ENCODE results near the gene PIP4P1.
A peak's percentile ranks its signal among the peaks of the same experiment; 100 is the strongest.

DNA sequence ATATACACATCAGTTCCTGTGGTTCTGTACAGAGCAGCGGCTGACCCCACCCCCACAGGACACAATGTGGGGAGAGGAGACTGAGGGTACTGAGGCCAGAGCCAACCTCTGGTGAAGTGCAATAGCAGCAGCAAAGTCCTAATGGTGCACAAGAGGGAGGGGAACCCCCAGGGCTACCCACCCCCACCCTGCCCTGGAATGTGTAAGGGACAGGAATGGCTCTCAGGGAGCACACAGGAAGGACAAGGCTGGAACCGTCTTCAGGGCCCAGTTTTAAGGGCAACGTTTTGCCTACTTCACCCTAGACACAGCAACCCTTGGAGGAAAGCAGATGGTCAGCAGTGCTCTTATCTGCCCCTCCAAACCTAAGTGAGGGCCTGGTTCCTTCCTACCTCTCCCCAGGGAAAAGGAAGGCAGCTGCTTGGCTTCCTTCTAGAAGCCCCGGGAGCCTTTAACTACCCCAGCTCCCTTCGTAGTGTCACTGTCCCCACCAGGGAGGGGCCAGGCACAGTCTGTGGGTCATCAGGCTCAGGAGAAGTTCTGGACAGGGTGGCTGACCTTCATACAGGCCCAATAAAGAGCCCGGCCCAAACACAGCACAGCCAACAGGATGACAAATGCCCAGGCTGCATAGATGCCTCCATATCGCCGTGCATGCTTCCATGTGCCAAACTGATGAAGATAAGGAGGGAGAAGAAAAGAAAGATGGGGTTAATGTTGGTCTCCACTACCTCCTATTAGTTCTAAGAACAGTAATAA, 3.0 kb downstream of the PIP4P1 start:
- TF ChIP-seq, protein P1, sequence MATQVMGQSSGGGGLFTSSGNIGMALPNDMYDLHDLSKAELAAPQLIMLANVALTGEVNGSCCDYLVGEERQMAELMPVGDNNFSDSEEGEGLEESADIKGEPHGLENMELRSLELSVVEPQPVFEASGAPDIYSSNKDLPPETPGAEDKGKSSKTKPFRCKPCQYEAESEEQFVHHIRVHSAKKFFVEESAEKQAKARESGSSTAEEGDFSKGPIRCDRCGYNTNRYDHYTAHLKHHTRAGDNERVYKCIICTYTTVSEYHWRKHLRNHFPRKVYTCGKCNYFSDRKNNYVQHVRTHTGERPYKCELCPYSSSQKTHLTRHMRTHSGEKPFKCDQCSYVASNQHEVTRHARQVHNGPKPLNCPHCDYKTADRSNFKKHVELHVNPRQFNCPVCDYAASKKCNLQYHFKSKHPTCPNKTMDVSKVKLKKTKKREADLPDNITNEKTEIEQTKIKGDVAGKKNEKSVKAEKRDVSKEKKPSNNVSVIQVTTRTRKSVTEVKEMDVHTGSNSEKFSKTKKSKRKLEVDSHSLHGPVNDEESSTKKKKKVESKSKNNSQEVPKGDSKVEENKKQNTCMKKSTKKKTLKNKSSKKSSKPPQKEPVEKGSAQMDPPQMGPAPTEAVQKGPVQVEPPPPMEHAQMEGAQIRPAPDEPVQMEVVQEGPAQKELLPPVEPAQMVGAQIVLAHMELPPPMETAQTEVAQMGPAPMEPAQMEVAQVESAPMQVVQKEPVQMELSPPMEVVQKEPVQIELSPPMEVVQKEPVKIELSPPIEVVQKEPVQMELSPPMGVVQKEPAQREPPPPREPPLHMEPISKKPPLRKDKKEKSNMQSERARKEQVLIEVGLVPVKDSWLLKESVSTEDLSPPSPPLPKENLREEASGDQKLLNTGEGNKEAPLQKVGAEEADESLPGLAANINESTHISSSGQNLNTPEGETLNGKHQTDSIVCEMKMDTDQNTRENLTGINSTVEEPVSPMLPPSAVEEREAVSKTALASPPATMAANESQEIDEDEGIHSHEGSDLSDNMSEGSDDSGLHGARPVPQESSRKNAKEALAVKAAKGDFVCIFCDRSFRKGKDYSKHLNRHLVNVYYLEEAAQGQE (IDR thresholded peaks at IDR 0.05; ENCODE audit: unreplicated experiment): no peak
- 0 out of 2 replicates have a peak, but pooled peaks have one; percentile 28 for TF ChIP-seq POLR2AphosphoS5 (IDR thresholded peaks at IDR 0.05; ENCODE audit: low read depth)
- TF ChIP-seq, protein P2, sequence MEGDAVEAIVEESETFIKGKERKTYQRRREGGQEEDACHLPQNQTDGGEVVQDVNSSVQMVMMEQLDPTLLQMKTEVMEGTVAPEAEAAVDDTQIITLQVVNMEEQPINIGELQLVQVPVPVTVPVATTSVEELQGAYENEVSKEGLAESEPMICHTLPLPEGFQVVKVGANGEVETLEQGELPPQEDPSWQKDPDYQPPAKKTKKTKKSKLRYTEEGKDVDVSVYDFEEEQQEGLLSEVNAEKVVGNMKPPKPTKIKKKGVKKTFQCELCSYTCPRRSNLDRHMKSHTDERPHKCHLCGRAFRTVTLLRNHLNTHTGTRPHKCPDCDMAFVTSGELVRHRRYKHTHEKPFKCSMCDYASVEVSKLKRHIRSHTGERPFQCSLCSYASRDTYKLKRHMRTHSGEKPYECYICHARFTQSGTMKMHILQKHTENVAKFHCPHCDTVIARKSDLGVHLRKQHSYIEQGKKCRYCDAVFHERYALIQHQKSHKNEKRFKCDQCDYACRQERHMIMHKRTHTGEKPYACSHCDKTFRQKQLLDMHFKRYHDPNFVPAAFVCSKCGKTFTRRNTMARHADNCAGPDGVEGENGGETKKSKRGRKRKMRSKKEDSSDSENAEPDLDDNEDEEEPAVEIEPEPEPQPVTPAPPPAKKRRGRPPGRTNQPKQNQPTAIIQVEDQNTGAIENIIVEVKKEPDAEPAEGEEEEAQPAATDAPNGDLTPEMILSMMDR (conservative IDR thresholded peaks at IDR 0.05; ENCODE audit: low read depth in 2 of 2): no peak

Measured in GM23338 (cell line).